ENCODE measurements around the gene UNC79. TPM values are rescaled to one million over a fixed set of nuclear protein-coding genes. Genes with fewer than 3 reads are reported as not detected.

Gene UNC79
- total and polyA plus RNA-seq, 11 donors: 0.04 to 0.58 (median 0.42) TPM

- WGBS, 4 donors: 64 to 84% (median 76%) methylated on average over 5 of the region's 5 CpGs
- no peak for ATAC-seq
- Histone ChIP-seq H3K36me3 (no peaks in the 10 kb centered on the region), H3K4me3 (no peak overlapping the region), H3K27me3 (peaks cover 0 to 13% (median 0%) of the 10 kb centered on the region in 9 donors), H3K27ac (no peak overlapping the region), H3K4me1 (no peaks in the 10 kb centered on the region), H3K9me3 (no peaks in the 10 kb centered on the region)
- intact Hi-C loops (cut with DNase I): no loop called here
- DNase-seq: no peak
- TF ChIP-seq CTCF (IDR thresholded peaks at IDR 0.05) (no peak), POLR2A (IDR thresholded peaks at IDR 0.05) (no peak)
Measured at GRCh38 chr14:93638790-93639189, 208.1 kb downstream of the UNC79 start.

- intact Hi-C loops (cut with DNase I): no loop called here
- no peak for DNase-seq
- no peaks in the 10 kb centered on the region for H3K9me3 ChIP-seq
- no peak overlapping the region for H3K27ac ChIP-seq
- peaks cover 0 to 10% (median 0%) of the 10 kb centered on the region in 9 donors for H3K27me3 ChIP-seq
- no peak for ATAC-seq
- 60 to 73% (median 69%) methylated on average over 3 of the region's 3 CpGs for WGBS, 4 donors
- no peak overlapping the region for H3K4me3 ChIP-seq
- no peak for TF ChIP-seq POLR2A (IDR thresholded peaks at IDR 0.05)
- H3K36me3 ChIP-seq: no peaks in the 10 kb centered on the region
- H3K4me1 ChIP-seq: no peaks in the 10 kb centered on the region
Measured at GRCh38 chr14:93643127-93643526, 212.4 kb downstream of the UNC79 start.

- DNase-seq (no peak), ATAC-seq (no peak)
- no peaks in the 10 kb centered on the region for H3K4me1 ChIP-seq
- H3K4me3 ChIP-seq: no peak overlapping the region
- peaks cover 0 to 10% (median 0%) of the 10 kb centered on the region in 9 donors for H3K27me3 ChIP-seq
- H3K36me3 ChIP-seq: no peaks in the 10 kb centered on the region
- H3K27ac ChIP-seq: no peak overlapping the region
- 84 to 91% (median 86%) methylated on average over 5 of the region's 5 CpGs for WGBS, 4 donors
- intact Hi-C loops (cut with DNase I): no loop called here
- H3K9me3 ChIP-seq: no peaks in the 10 kb centered on the region
- no peak for TF ChIP-seq POLR2A (IDR thresholded peaks at IDR 0.05)
- no peak for TF ChIP-seq CTCF (IDR thresholded peaks at IDR 0.05)
Measured at GRCh38 chr14:93643676-93644075, 212.9 kb downstream of the UNC79 start.

- intact Hi-C loops (cut with DNase I): no loop called here
- Histone ChIP-seq H3K4me3 (no peak overlapping the region), H3K36me3 (no peaks in the 10 kb centered on the region), H3K27me3 (peaks cover 0 to 5% (median 0%) of the 10 kb centered on the region in 9 donors), H3K4me1 (no peaks in the 10 kb centered on the region), H3K9me3 (no peaks in the 10 kb centered on the region), H3K27ac (no peak overlapping the region)
- DNase-seq: no peak
- 54 to 70% (median 58%) methylated on average over 3 of the region's 3 CpGs for WGBS, 4 donors
- ATAC-seq: no peak
- TF ChIP-seq POLR2A (IDR thresholded peaks at IDR 0.05) (no peak), CTCF (IDR thresholded peaks at IDR 0.05) (no peak)
Measured at GRCh38 chr14:93645200-93645599, 214.5 kb downstream of the UNC79 start.

Data from heart left ventricle (tissue), 16 donors.